Suprapubic skin (tissue), 3 donors: ENCODE data around the gene SULF2.

Experiments used
- CTCF ChIP-seq, 2 donors: fragments of 200-600 bp in 1 of 2; fragments of 450-650 bp in 1 of 2; sonication (generic) in 1 of 2; IDR thresholded peaks; one replicate each; pipeline ENCODE4 v1.5.1; 2016 to 2019; ENCODE audit warnings: antibody characterized with exemption in 2 of 2, mild to moderate bottlenecking in 1 of 2, moderate library complexity in 1 of 2
- POLR2A ChIP-seq, 2 donors: fragments of 450-650 bp; IDR thresholded peaks; one replicate each; pipeline ENCODE4 v1.6.1; 2017; ENCODE audit warnings: antibody characterized with exemption in 2 of 2, mild to moderate bottlenecking in 2 of 2, moderate library complexity in 2 of 2

GRCh38 chr20:47661714-47662113, 123.6 kb downstream of the SULF2 start:
- TF ChIP-seq CTCF (IDR thresholded peaks at IDR 0.05) (no peak), POLR2A (IDR thresholded peaks at IDR 0.05) (no peak)
